ENCODE data around the gene TUBA1C.
"Not testable (repeated sequence)": the region's sequence is repeated elsewhere in the genome, so short reads cannot be mapped to it uniquely, and the experiment has no call there.

TUBA1C gene

GRCh38 chr12:49314811-49315210 lies 49.9 kb downstream of the TUBA1C start:
- no peak for DNase-seq

GRCh38 chr12:49317118-49317517 lies 52.2 kb downstream of the TUBA1C start:
- not testable (repeated sequence) for DNase-seq

- DNase-seq: not testable (repeated sequence)
These were observed 55.7 kb downstream of the TUBA1C start for GRCh38 chr12:49320411-49321103.

- no peak for DNase-seq
These were observed 57.5 kb downstream of the TUBA1C start for GRCh38 chr12:49322367-49322707.

GRCh38 chr12:49322708-49323523 lies 58.0 kb downstream of the TUBA1C start, which contains the start of gene TROAP:
Gene TROAP (plus strand): TSS chr12:49323255. CDS start chr12:49323609, 354 bp downstream.
- DNase-seq: peak; percentile 99

GRCh38 chr12:49323524-49324097 lies 58.7 kb downstream of the TUBA1C start:
- no peak for DNase-seq
